ENCODE measurements around the gene KHSRP. TPM values are rescaled to one million over a fixed set of nuclear protein-coding genes. Genes with fewer than 3 reads are reported as not detected.
"Not testable (repeated sequence)": the region's sequence is repeated elsewhere in the genome, so short reads cannot be mapped to it uniquely, and the experiment has no call there.

KHSRP gene
- total and polyA plus RNA-seq, 10 donors = 35.8 to 174 (median 124) TPM

DNA sequence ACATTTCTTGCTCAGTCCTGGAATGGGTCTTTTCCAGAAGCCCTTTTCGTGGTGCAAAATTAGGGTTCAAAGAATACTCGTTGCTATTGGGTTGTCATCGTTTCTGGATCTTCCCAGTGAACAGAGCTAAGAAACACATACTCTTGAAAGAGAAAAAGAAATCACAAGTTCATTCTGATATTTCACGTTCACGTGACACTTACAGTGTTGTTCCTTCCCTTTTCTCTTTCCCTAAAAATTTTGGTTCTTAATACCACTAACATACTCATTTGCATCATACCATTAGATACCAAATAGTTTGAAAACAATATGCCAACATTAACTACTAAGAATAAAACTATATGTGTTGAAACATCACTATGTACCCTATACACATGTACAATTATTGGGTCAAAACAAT, 18.2 kb downstream of the KHSRP start:
- intact Hi-C loops (cut with DNase I; ENCODE audit: low total_unique reads) = no loop called here
- H3K36me3 ChIP-seq = no peaks in the 10 kb centered on the region
- TF ChIP-seq, protein P1, sequence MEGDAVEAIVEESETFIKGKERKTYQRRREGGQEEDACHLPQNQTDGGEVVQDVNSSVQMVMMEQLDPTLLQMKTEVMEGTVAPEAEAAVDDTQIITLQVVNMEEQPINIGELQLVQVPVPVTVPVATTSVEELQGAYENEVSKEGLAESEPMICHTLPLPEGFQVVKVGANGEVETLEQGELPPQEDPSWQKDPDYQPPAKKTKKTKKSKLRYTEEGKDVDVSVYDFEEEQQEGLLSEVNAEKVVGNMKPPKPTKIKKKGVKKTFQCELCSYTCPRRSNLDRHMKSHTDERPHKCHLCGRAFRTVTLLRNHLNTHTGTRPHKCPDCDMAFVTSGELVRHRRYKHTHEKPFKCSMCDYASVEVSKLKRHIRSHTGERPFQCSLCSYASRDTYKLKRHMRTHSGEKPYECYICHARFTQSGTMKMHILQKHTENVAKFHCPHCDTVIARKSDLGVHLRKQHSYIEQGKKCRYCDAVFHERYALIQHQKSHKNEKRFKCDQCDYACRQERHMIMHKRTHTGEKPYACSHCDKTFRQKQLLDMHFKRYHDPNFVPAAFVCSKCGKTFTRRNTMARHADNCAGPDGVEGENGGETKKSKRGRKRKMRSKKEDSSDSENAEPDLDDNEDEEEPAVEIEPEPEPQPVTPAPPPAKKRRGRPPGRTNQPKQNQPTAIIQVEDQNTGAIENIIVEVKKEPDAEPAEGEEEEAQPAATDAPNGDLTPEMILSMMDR (IDR thresholded peaks at IDR 0.05 in 8 of 11, conservative IDR thresholded peaks at IDR 0.05 in 3 of 11) = no peak
- TF ChIP-seq POLR2A (IDR thresholded peaks at IDR 0.05) (no peak), POLR2AphosphoS5 (IDR thresholded peaks at IDR 0.05) (no peak)
- no peak overlapping the region for H3K27ac ChIP-seq
- no peaks in the 10 kb centered on the region for H3K9me3 ChIP-seq
- no peaks in the 10 kb centered on the region for H3K4me1 ChIP-seq
- DNase-seq = no peak
- 68 to 83% (median 72%) methylated on average over 5 of the region's 5 CpGs for WGBS, 5 donors
- no peaks in the 10 kb centered on the region for H3K27me3 ChIP-seq (replicated peaks in 1 of 7)
- H3K4me3 ChIP-seq = no peak overlapping the region

DNA sequence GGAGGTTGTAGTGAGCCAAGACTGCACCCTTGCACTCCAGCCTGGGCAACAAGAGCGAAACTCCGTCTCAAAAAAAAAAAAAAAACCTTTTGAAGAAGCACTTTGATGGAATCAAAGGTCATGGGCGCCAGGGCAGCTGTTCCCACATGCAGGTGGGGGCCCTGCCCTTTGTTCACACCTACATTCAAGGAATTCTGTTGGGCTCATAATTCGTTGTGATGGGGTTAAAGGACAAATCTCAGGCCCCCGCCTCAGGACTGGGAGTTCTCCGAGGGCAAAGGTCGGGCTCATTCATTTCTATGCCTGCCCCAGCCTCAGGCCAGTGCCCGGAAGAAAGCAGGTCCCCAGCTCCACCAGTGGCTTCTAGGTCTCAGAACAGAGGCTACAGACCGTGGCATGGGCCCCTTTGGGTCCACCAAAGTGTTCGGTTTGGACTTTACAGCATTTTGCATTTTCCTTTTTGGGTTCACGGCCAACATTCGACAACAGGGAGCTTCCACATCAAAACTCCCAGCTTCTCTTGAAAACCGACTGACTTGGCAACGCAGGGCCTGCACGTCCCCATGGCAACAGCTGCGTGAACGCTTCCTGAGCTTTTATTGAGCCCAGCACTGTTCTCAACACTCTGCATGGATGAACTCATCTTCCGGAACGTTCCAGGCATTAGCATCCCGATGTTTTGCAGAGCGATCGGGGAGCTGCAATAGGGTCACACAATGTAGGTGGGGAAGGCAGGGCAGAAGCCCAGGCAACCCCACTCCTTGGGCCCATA, 21.6 kb downstream of the KHSRP start:
- no peak overlapping the region for H3K4me3 ChIP-seq
- no peaks in the 10 kb centered on the region for H3K36me3 ChIP-seq
- H3K9me3 ChIP-seq = no peaks in the 10 kb centered on the region
- no peaks in the 10 kb centered on the region for H3K27me3 ChIP-seq (replicated peaks in 1 of 7)
- no peak overlapping the region for H3K27ac ChIP-seq
- 69 to 78% (median 72%) methylated on average over 22 of the region's 22 CpGs for WGBS, 5 donors
- intact Hi-C loops (cut with DNase I; ENCODE audit: low total_unique reads) = no loop called here
- no peak for DNase-seq
- TF ChIP-seq, protein P1 (IDR thresholded peaks at IDR 0.05 in 8 of 11, conservative IDR thresholded peaks at IDR 0.05 in 3 of 11) = no peak
- TF ChIP-seq POLR2A (IDR thresholded peaks at IDR 0.05) (no peak), POLR2AphosphoS5 (IDR thresholded peaks at IDR 0.05) (no peak)
- no peaks in the 10 kb centered on the region for H3K4me1 ChIP-seq

DNA sequence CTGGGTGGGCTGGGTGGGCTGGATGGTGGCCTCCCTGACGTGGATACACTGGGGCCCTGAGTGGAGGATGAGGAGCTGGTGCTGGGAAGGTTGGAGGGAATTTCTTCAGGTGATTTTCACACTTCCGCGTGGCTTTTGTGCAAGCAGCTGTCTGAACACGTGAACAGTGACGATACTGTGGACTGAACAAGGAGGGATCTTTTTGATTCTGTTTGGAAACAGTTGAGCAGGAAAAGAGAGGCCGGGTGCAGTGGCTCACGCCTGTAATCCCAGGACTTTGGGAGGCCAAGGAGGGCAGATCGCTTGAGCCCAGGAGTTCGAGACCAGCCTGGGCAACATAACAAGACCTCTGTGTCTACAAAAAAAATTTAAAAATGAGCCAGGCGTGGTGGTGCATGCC, 22.6 kb downstream of the KHSRP start:
- 87 to 91% (median 89%) methylated on average over 10 of the region's 10 CpGs for WGBS, 5 donors
- Histone ChIP-seq H3K9me3 (no peaks in the 10 kb centered on the region), H3K27ac (no peak overlapping the region), H3K36me3 (no peaks in the 10 kb centered on the region), H3K4me3 (no peak overlapping the region), H3K4me1 (no peaks in the 10 kb centered on the region), H3K27me3 (replicated peaks in 1 of 7) (no peaks in the 10 kb centered on the region)
- DNase-seq = no peak
- no peak for TF ChIP-seq POLR2AphosphoS5 (IDR thresholded peaks at IDR 0.05)
- TF ChIP-seq POLR2A (IDR thresholded peaks at IDR 0.05) = no peak
- TF ChIP-seq, protein P1 (IDR thresholded peaks at IDR 0.05 in 8 of 11, conservative IDR thresholded peaks at IDR 0.05 in 3 of 11) = no peak
- intact Hi-C loops (cut with DNase I; ENCODE audit: low total_unique reads) = no loop called here

DNA sequence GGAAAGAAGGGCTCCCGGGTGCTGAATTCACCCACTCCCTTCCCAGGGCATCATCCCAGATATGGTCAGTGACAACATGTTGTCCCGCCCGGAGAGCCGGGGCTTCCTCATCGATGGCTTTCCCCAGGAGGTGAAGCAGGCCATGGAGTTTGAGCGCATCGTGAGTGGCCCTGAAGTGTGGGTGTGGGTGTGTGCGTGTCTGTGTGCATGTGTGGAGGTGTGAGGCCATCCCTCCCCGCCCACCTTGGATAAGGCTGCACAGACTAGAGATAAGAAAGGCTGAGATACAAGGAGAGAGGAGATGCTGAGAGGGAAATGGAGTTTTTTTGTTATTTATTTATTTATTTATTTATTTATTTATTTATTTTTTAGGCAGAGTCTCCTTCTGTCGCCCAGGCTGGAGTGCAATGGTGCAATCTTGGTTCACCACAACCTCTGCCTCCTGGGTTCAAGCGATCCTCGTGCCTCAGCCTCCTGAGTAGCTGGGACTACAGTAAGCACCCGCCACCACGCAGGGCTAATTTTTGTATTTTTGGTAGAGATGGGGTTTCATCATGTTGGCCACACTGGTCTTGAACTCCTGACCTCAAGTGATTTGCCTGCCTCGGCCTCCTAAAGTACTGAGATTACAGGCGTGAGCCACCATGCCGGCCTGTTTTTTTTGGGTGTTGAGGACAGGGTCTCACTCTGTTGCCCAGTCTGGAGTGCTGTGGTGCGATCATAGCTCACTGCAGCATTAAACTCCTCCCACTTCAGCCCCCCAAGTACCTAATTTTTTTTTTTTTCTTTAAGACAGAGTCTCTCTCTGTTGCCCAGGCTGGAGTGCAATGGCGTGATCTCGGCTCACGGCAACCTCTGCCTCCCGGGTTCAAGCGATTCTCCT, 24.3 kb downstream of the KHSRP start:
- intact Hi-C loops (cut with DNase I; ENCODE audit: low total_unique reads); H3K9me3 ChIP-seq; H3K27ac ChIP-seq; DNase-seq; H3K4me1 ChIP-seq; H3K27me3 ChIP-seq (replicated peaks in 1 of 7); H3K36me3 ChIP-seq; H3K4me3 ChIP-seq: not testable (repeated sequence)
- WGBS, 5 donors = 85 to 95% (median 91%) methylated on average over 22 to 23 of the region's 23 CpGs
